ENCODE data around the gene AGMAT. TPM values are rescaled to one million over a fixed set of nuclear protein-coding genes. Genes with fewer than 3 reads are reported as not detected.
A peak's percentile ranks its signal among the peaks of the same experiment; 100 is the strongest.

Gene AGMAT
- total and polyA plus RNA-seq, 2 of the 13 experiments (the other 11 are each of a cell fraction or from before 2014, with no cell fraction given), result 59.1 to 174 TPM

- ATAC-seq (peak; percentile 22), FAIRE-seq (no peak), DNase-seq (ENCODE audit: low spot score) (no peak)
- WGBS (ENCODE audit: low lambda C conversion rate), result 18% methylated on average over 16 of the region's 16 CpGs
- in situ Hi-C loops (cut with HindIII; ENCODE audit: extremely low pct_ligation_motif_present, low pct_unique_long_range_greater_than_20kb) (no loop called here), intact Hi-C loops (cut with micrococcal nuclease; ENCODE audit: unreplicated experiment) (loop anchor here (1.0 kb wide), 1 partner anchor 11 kb away; no protein-coding TSS in a partner anchor)
- Histone ChIP-seq H4K20me1 (ENCODE audit: insufficient read depth, low read length) (peaks cover 20% of the 10 kb centered on the region), H3K9ac (ENCODE audit: insufficient read depth, low read depth, low read length) (peak overlapping the region; percentile 48), H3K36me3 (replicated peaks in 1 of 2; ENCODE audit: control insufficient read depth in 1 of 2, insufficient read depth in 2 of 2, low read length in 2 of 2) (peaks cover 0 to 2% of the 10 kb centered on the region in 2 experiments; a peak in 2 of 5 replicates), H3K4me3 (replicated peaks in 1 of 3; ENCODE audit: insufficient read depth in 1 of 3, low read depth in 2 of 3, low read length in 3 of 3) (peak overlapping the region; percentile 65 to 100 (median 87)), H3K4me1 (ENCODE audit: insufficient read depth, low read length) (peaks cover 44% of the 10 kb centered on the region), H2AFZ (ENCODE audit: low read length) (peak overlapping the region; percentile 67), H3K9me3 (ENCODE audit: low read length) (no peaks in the 10 kb centered on the region), H3K79me2 (ENCODE audit: insufficient read depth, low read length) (peaks cover 36% of the 10 kb centered on the region), H3K27ac (ENCODE audit: extremely low read length, insufficient read depth, low read length) (peak overlapping the region; percentile 29), H3K27me3 (ENCODE audit: control insufficient read depth in 1 of 2, insufficient read depth in 2 of 2, low read length in 2 of 2) (no peaks in the 10 kb centered on the region; a peak in 1 of 5 replicates), H3K4me2 (ENCODE audit: low read depth, low read length) (peak overlapping the region; percentile 92)
- no TSS peak for BruUV-seq (replicated peaks)
- ChIA-PET CTCF (ENCODE audit: low intra/inter-chr PET ratio, low total read pairs) (no interaction called here), POLR2A (interaction anchor here (1.7 to 8.5 kb wide), 4 partner anchors 14 to 31 kb away, joined by 3 to 188 read pairs (median 20); no protein-coding TSS in a partner anchor)
- TF ChIP-seq GFI1 (CRISPR knock-in tag; IDR thresholded peaks at IDR 0.05; ENCODE audit: borderline replicate concordance), result 0 out of 2 replicates have a peak, but pooled peaks have one; percentile 2
- TF ChIP-seq ZNF280D (CRISPR knock-in tag; IDR thresholded peaks at IDR 0.05), result no peak
- no peak for TF ChIP-seq RFXAP (CRISPR knock-in tag; IDR thresholded peaks at IDR 0.05; ENCODE audit: borderline replicate concordance)
- 0 out of 2 replicates have a peak, but pooled peaks have one; percentile 6 for TF ChIP-seq HBP1 (CRISPR knock-in tag; IDR thresholded peaks at IDR 0.05; ENCODE audit: low read depth)
- no peak for TF ChIP-seq FOXA1 (IDR thresholded peaks at IDR 0.05)
- TF ChIP-seq FOXA1 (CRISPR knock-in tag; IDR thresholded peaks at IDR 0.05), result no peak
Measured at GRCh38 chr1:15616373-15617172, 31.7 kb upstream of the AGMAT start.
